ENCODE measurements around the gene UBE2V1.

Gene UBE2V1

DNA sequence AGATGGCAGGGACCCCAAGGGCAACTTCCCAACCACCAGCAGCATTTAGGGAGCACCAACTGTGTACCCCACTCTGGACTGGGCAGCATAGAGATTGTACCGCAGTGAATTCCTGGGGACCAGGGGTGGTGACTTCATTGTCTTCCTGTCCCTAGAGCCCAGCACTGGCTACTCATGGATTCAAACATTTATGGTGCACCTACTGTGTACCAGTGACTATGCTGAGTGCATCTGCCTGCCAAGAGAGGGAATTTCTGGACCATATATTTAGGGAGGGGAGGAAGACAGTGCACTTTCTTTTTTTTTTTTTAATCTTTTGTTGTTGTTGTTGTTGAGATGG lies 55.3 kb downstream of the UBE2V1 start:
- no peak overlapping the region for H3K27ac ChIP-seq
- no peak for TF ChIP-seq ZFX (IDR thresholded peaks at IDR 0.05; ENCODE audit: borderline replicate concordance)
- TF ChIP-seq, protein P1, sequence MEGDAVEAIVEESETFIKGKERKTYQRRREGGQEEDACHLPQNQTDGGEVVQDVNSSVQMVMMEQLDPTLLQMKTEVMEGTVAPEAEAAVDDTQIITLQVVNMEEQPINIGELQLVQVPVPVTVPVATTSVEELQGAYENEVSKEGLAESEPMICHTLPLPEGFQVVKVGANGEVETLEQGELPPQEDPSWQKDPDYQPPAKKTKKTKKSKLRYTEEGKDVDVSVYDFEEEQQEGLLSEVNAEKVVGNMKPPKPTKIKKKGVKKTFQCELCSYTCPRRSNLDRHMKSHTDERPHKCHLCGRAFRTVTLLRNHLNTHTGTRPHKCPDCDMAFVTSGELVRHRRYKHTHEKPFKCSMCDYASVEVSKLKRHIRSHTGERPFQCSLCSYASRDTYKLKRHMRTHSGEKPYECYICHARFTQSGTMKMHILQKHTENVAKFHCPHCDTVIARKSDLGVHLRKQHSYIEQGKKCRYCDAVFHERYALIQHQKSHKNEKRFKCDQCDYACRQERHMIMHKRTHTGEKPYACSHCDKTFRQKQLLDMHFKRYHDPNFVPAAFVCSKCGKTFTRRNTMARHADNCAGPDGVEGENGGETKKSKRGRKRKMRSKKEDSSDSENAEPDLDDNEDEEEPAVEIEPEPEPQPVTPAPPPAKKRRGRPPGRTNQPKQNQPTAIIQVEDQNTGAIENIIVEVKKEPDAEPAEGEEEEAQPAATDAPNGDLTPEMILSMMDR (IDR thresholded peaks at IDR 0.05) = no peak

DNA sequence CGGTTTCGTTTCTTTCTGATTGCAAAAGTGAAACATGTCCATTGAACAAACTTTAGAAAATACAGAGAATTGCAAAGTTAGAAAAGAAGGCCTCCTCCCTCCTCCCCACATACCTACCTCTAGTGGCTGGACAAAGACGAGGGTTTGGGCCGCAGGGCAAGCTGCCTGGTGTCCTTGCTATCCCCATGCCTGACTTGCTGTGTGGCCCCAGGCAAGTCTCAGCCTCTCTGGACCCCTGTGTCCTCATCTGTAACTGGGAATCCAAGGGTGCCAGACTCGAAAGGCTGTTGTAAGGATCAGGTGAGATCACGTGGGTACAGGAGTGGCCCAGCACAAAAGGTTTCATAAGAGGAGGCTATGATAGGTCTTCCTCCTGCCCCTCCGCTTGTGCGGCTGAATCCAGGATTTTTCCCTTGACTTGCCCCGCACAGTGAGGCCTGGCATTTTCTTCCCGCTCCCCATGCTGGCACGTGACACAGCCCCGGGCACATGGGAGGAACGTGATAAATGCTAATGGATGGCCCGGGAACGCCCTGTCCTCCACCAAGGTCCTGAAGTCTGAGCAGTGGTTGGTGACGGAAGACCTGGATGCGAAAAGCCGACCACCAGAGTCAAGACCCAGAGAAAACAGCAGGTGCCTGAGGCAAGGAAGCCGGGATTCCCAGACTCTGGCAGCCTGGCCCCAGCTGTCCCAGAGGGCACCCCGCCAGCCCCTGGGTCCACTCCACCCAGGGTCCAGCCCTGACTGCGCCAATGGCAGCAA lies 55.8 kb downstream of the UBE2V1 start:
- H3K27ac ChIP-seq = no peak overlapping the region
- TF ChIP-seq ZFX (IDR thresholded peaks at IDR 0.05; ENCODE audit: borderline replicate concordance) = no peak
- TF ChIP-seq, protein P1 (IDR thresholded peaks at IDR 0.05) = no peak

DNA sequence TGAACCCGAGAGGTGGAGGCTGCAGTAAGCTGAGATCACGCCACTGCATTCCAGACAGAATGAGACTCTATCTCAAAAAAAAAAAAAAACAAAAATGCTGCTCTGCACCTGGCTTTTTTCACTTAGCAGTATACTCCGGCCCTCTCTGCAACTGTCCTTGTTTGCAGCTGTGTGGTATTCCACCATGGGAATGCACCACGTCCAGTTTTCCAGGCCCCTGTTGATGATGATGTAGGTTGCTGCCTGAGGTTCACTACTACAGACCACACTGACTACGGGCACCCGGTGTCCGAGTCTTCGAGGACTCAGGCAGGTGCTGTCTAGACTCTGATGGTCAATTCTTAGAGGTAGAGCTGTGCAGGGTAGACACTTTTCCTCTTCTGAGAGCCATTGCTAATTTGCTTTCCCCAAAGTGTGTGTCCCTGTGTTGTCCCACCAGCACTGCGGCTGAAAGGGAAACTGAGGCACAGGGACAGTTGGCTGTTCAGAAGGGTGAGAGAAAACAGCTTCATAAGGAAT lies 56.5 kb downstream of the UBE2V1 start:
- no peak overlapping the region for H3K27ac ChIP-seq
- TF ChIP-seq, protein P1 (IDR thresholded peaks at IDR 0.05) = no peak
- TF ChIP-seq ZFX (IDR thresholded peaks at IDR 0.05; ENCODE audit: borderline replicate concordance) = no peak

DNA sequence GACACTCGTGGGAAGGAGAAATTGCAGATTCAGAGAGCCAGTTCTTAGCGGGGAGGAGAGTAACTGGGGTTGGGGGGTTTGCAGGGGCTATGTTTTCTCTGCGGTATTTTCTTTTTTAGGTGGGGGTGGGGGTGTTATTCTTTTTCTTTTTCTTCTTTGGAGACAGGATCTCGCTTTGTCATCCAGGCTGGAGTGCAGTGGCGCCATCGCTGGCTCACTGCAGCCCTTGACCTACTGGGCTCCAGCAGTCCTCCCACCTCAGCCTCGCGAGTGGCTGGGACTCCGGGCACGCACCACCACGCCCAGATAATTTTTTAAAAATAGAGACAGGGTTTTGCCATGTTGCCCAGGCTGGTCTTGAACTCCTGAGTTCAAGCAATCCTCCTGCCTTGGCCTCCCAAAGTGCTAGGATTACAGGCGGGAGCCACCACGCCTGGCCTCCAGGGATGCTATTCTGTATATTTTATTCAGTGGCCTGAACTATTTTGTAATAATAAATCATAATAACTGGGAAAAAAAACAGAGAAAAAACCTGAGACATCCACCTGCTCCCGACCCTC lies 57.3 kb downstream of the UBE2V1 start:
- TF ChIP-seq, protein P1 (IDR thresholded peaks at IDR 0.05) = no peak
- TF ChIP-seq ZFX (IDR thresholded peaks at IDR 0.05; ENCODE audit: borderline replicate concordance) = no peak
- no peak overlapping the region for H3K27ac ChIP-seq

DNA sequence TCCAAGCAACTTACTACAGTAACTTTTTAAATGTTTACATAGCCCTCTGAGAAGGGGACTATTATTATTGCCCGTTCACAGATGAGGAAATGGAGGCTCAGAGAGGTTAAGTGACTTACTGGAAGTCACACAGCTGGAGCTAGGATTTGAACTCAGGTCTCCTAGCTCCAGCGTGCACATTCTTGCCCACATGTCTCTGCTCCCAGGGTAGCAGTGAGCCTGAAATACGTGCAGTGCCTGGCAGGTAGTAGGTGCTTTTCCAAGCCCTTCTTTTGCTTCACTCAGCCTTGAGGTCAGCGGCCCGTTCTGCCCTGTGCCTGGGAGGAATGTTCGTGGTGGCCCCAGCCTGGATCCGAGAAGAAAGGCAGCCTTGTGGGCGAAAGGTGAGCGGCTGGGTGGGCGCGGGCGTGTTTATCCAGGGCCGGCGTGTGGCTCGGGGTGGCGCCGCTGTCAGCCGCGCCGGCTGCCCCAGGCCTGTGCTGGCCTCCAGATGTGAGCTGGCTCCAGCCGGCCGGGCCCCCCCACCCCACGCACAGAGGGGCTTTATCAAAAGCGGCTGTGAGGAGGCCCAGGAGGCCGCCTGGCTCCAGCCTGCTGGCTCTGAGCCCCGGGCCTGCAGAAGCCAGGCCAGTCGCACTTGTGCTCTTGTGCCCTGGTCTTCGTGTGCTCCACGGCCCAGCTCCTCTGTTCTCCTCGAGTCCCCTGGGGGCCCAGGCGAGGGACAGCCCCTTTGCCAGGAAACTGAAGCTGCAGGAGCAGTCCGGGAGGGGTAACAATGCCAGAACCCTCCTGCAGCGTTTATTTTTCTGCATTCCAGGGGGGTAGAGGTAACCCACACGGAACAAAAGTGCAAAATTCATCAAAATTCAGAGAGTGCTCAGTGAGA lies 58.1 kb downstream of the UBE2V1 start:
- H3K27ac ChIP-seq = no peak overlapping the region
- no peak for TF ChIP-seq ZFX (IDR thresholded peaks at IDR 0.05; ENCODE audit: borderline replicate concordance)
- TF ChIP-seq, protein P1 (IDR thresholded peaks at IDR 0.05) = no peak

DNA sequence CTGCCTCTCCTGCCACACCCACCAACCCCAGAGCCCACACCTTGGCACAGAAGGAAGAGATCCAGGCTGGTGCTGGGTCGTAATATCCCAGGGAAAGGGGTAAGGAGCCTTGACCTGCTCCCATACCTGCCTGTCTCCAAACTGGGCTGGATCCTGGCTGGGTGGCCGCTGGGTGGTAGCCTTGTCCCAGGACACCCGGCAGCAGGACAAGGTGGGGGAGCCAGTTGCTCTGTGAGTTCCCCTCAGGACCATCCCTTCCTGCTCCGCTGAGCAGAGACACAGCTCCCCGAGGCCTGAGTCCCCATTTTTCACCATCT lies 58.8 kb downstream of the UBE2V1 start:
- H3K27ac ChIP-seq = no peak overlapping the region
- no peak for TF ChIP-seq ZFX (IDR thresholded peaks at IDR 0.05; ENCODE audit: borderline replicate concordance)
- TF ChIP-seq, protein P1 (IDR thresholded peaks at IDR 0.05) = no peak
